NT2/D1 (cell line): Measurements from ENCODE around the gene VMAC.

ENCODE experiments used
- YY1 ChIP-seq: IDR thresholded peaks from 2 replicates; pipeline ENCODE4 v1.6.1; 2011; ENCODE audit not compliant: insufficient read length, insufficient read depth
- ZNF274 ChIP-seq: IDR thresholded peaks from 2 replicates; pipeline ENCODE4 v1.6.1; 2011; ENCODE audit warnings: mild to moderate bottlenecking, low read depth, low read length

DNA sequence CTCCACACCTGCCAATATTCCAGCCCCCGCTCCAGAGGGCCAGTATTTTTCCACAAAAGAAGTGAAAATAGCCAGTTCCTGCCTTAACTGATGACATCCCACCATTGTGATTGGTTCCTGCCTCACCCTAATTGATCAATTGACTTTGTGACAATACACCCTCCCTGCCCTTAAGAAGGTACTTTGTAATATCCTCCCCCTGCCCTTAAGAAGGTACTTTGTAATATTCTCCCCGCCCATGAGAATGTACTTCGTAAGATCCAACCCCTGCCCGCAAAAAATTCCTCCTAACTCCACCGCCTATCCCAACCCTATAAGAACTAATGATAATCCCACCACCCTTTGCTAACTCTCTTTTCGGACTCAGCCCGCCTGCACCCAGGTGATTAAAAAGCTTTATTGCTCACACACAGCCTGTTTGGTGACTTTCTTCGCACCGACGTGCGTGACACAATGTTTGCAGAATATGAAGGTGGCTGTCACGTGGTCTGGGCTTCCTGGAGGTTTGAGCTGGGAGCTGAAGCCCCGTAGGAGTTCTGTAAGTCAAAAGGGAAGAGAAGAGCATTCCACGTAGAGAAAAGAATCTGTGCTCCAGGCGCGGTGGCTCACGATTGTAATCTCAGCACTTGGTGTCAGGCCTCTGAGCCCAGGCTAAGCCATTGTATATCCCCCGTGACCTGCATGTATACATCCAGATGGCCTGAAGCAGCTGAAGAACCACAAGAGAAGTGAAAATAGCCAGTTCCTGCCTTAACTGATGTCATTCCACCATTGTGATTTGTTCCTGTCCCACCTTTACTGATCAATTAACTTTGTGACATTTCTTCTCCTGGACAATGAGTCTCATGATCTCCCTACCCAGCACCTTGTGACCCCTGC lies 47.2 kb upstream of the VMAC start:
- TF ChIP-seq YY1 (no peak), ZNF274 (no peak)
